KOPT-K1 (cell line): ENCODE data around the gene TSPY1.
"Not testable (repeated sequence)": the region's sequence is repeated elsewhere in the genome, so short reads cannot be mapped to it uniquely, and the experiment has no call there.

ENCODE experiments used
- H3K27ac ChIP-seq: fragments of 200-600 bp; sonication (generic); 2 replicates; pipeline ENCODE4 v1.5.1; 2016; ENCODE audit warnings: antibody characterized with exemption, mild to moderate bottlenecking, low read depth, low read length; ENCODE audit not compliant: poor library complexity, severe bottlenecking
- H3K36me3 ChIP-seq: fragments of 200-600 bp; sonication (generic); 2 replicates; pipeline ENCODE4 v1.5.1; 2017; ENCODE audit warnings: antibody characterized with exemption, mild to moderate bottlenecking, low read length, moderate library complexity; ENCODE audit not compliant: insufficient read depth
- H3K9me3 ChIP-seq: fragments of 200-600 bp; sonication (generic); 2 replicates; pipeline ENCODE4 v1.5.1; 2017; ENCODE audit warnings: antibody characterized with exemption, low read length, mild to moderate bottlenecking; ENCODE audit not compliant: insufficient read depth, poor library complexity, severe bottlenecking

Gene TSPY1, protein sequence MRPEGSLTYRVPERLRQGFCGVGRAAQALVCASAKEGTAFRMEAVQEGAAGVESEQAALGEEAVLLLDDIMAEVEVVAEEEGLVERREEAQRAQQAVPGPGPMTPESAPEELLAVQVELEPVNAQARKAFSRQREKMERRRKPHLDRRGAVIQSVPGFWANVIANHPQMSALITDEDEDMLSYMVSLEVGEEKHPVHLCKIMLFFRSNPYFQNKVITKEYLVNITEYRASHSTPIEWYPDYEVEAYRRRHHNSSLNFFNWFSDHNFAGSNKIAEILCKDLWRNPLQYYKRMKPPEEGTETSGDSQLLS

GRCh38 chrY:9466655-9467054 is at the start of gene TSPY1:
TSPY1 (plus strand) TSS chrY:9466955; CDS start chrY:9467001, 46 bp downstream.
- H3K27ac ChIP-seq, H3K36me3 ChIP-seq, H3K9me3 ChIP-seq: not testable (repeated sequence)

GRCh38 chrY:9486967-9487366 is 20.2 kb downstream of the TSPY1 start, which contains the start of gene TSPY9:
TSPY9 (plus strand) TSS chrY:9487267; CDS start chrY:9487313, 46 bp downstream.
- not testable (repeated sequence) for H3K27ac ChIP-seq, H3K36me3 ChIP-seq, H3K9me3 ChIP-seq

- not testable (repeated sequence) for H3K27ac ChIP-seq, H3K9me3 ChIP-seq, H3K36me3 ChIP-seq
Observed at GRCh38 chrY:9504396-9504795, 37.6 kb downstream of the TSPY1 start.

DNA sequence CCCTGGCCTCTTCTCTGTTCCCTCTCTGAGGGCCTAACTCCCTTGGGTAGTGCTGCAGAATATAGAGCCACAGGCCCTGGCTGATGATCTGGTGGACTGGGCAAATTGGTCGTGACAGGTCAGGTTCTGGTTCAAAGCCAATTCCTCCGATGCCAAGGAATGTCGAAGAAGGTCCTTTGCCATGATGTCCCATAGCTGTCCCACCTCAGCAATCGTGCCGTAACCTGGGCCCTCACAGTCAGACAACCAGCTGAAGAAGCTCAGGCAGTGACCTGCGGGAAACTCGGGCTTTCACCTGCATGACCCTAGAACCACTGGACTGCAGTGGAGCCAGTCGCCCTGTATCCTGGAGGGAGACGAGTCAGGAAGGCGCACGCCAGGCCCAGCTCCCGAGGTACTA is 49.5 kb downstream of the TSPY1 start:
- not testable (repeated sequence) for H3K9me3 ChIP-seq, H3K36me3 ChIP-seq, H3K27ac ChIP-seq
